Measurements from ENCODE around the gene LIFR.

DNA sequence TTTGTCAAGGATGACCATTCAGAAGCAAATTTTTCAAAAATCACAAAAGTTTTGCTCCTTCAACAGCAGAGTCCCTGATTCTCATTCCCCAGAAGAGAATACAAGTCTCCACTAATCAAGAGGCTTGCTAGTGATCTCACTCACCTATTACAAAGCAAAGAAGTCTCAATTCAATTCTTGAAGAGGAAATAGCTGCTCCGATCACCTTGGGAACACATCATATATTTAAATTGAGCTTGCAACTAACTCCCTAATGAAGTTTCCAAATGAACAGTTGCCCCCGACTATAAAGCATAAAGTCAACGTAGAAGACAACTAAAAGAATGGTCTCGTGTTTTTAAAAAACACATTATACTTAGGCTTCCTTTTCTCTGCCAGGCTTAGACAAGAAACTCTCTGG is 1.6 kb downstream of the LIFR start:
- TF ChIP-seq, protein P1, sequence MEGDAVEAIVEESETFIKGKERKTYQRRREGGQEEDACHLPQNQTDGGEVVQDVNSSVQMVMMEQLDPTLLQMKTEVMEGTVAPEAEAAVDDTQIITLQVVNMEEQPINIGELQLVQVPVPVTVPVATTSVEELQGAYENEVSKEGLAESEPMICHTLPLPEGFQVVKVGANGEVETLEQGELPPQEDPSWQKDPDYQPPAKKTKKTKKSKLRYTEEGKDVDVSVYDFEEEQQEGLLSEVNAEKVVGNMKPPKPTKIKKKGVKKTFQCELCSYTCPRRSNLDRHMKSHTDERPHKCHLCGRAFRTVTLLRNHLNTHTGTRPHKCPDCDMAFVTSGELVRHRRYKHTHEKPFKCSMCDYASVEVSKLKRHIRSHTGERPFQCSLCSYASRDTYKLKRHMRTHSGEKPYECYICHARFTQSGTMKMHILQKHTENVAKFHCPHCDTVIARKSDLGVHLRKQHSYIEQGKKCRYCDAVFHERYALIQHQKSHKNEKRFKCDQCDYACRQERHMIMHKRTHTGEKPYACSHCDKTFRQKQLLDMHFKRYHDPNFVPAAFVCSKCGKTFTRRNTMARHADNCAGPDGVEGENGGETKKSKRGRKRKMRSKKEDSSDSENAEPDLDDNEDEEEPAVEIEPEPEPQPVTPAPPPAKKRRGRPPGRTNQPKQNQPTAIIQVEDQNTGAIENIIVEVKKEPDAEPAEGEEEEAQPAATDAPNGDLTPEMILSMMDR (conservative IDR thresholded peaks at IDR 0.05; ENCODE audit: low read depth, low read length) = no peak
- TF ChIP-seq EZH2 (IDR thresholded peaks at IDR 0.05; ENCODE audit: borderline replicate concordance, low read depth, low read length, poor library complexity, severe bottlenecking) = no peak

Measured in A673 (cell line).